Stimulated activated naive B cell treated with anti-CD40 and anti-IgM and Interleukin-4, amounts not matched to agents 10 μg/mL and 1 μg/mL and 100 μg/mL, for 72 hours (primary cell): ENCODE results near the gene SLC25A44.

Source experiments
- ATAC-seq, 2 donors: fragments of 150-1000 bp; cut with Tn5 transposase; replicated peaks; 2 replicates each; pipeline ENCODE4 v1.10.0; 2021; ENCODE audit warnings: moderate library complexity in 1 of 2
- DNase-seq: peaks from one replicate; pipeline ENCODE4 v3.0.0; 2021
- H3K27ac Mint-ChIP-seq: one replicate; pipeline ENCODE4 v1.8.0; 2022; ENCODE audit warnings: mild to moderate bottlenecking, mixed read lengths
- H3K27me3 Mint-ChIP-seq, 2 donors: one replicate each; pipeline ENCODE4 v1.8.0; 2022; ENCODE audit warnings: mixed read lengths in 2 of 2
- H3K36me3 Mint-ChIP-seq, 2 donors: one replicate each; pipeline ENCODE4 v1.8.0; 2022; ENCODE audit warnings: mixed read lengths in 2 of 2, mild to moderate bottlenecking in 1 of 2
- H3K4me1 Mint-ChIP-seq, 2 donors: one replicate each; pipeline ENCODE4 v1.8.0; 2022; ENCODE audit warnings: mixed read lengths in 2 of 2, mild to moderate bottlenecking in 1 of 2
- H3K4me3 Mint-ChIP-seq, 2 donors: one replicate each; pipeline ENCODE4 v1.8.0; 2022; ENCODE audit warnings: mild to moderate bottlenecking in 2 of 2, mixed read lengths in 2 of 2, moderate library complexity in 1 of 2
- H3K9me3 Mint-ChIP-seq, 2 donors: one replicate each; pipeline ENCODE4 v1.8.0; 2022; ENCODE audit warnings: mixed read lengths in 2 of 2, mild to moderate bottlenecking in 1 of 2

SLC25A44 gene, protein sequence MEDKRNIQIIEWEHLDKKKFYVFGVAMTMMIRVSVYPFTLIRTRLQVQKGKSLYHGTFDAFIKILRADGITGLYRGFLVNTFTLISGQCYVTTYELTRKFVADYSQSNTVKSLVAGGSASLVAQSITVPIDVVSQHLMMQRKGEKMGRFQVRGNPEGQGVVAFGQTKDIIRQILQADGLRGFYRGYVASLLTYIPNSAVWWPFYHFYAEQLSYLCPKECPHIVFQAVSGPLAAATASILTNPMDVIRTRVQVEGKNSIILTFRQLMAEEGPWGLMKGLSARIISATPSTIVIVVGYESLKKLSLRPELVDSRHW

DNA sequence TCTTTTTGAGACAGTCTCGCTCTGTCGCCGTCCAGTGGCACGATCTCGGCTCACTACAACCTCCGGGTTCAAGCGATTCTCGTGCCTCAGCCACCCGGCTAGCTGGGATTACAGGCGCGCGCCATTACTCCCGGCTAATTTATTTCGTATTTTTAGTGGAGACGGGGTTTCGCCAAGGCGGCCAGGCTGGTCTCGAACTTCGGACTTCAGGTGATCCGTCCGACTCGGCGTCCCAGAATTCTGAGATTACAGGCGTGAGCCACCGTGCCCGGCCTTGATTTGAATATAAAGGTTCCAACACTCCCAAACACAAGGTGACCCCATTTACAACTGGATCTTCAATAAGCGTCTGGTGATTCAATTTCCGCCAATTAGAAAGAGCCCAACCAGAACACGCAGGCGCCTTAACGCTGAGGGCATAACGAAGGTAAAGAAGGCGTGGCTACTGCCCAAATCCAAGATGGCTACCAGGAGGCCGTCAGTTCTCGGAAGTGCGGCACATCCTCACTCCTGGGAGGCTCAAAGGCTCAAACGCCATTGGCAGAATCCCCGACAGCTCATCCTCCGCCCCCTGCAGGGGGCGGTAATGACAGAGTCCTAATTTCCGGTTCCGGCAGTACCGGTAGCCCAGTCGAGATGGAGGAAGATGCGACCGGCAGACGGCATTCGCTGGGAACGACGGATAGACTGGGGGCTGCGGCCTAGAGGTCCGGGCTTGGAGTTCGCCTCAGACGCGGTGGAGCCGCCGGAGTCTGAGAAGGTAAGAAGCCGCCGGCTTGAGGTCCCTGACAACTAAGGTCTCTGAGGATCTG is at the start of gene SLC25A44:
Gene SLC25A44, plus strand, starts transcription at position 617 of the 812 bp plus-strand sequence. CDS start 5,744 bp downstream, outside the sequence.
- H3K4me3 Mint-ChIP-seq, result peak within 1 kb of the TSS; percentile 90 to 96
- peaks cover 0 to 2% of the 10 kb centered on the region in 2 donors for H3K9me3 Mint-ChIP-seq
- peaks cover 27 to 45% of the 10 kb centered on the region in 2 donors for H3K4me1 Mint-ChIP-seq
- ATAC-seq (peak; percentile 95 to 97), DNase-seq (peak; percentile 98)
- no peaks in the 10 kb centered on the region for H3K27me3 Mint-ChIP-seq
- H3K36me3 Mint-ChIP-seq, result peaks cover 20 to 28% of the 10 kb centered on the region in 2 donors
- peak within 1 kb of the TSS; percentile 98 for H3K27ac Mint-ChIP-seq

DNA sequence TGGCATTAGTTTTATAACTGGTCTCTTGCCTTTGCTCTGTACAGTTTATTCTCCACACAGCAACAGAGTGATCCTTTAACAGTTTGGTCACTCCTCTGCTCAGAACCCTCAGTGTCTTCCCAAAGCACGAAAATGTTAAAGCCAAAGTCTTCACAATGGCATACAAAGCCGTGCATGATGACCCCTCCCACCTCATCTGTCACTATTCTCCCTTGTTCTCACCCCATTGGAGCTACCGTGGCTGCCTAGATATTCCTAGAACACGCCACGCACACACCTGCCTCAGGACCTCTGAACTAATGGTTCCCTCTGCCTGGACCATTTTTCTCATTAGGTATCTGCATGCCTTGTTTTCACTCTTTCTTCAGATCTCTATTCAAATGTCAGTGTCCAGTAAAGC is 49.2 kb upstream of the SLC25A44 start:
- Mint-ChIP-seq H3K4me1 (peaks cover 30 to 41% of the 10 kb centered on the region in 2 donors), H3K9me3 (no peaks in the 10 kb centered on the region), H3K36me3 (peaks cover 2 to 12% of the 10 kb centered on the region in 2 donors), H3K27ac (no peak overlapping the region), H3K4me3 (no peak overlapping the region), H3K27me3 (peaks cover 0 to 8% of the 10 kb centered on the region in 2 donors)
- ATAC-seq, result no peak
- DNase-seq, result no peak

GRCh38 chr1:156145650-156146019 is 48.3 kb upstream of the SLC25A44 start:
- Mint-ChIP-seq H3K36me3 (peaks cover 2 to 5% of the 10 kb centered on the region in 2 donors), H3K4me3 (peak overlapping the region in 1 of 2 donors; percentile 76), H3K27ac (peak overlapping the region; percentile 95), H3K27me3 (peaks cover 0 to 8% of the 10 kb centered on the region in 2 donors), H3K9me3 (no peaks in the 10 kb centered on the region), H3K4me1 (peaks cover 39 to 50% of the 10 kb centered on the region in 2 donors)
- DNase-seq (no peak), ATAC-seq (no peak)

GRCh38 chr1:156146020-156146768 is 47.7 kb upstream of the SLC25A44 start:
- H3K36me3 Mint-ChIP-seq, result peaks cover 0 to 2% of the 10 kb centered on the region in 2 donors
- peak overlapping the region; percentile 95 for H3K27ac Mint-ChIP-seq
- no peaks in the 10 kb centered on the region for H3K9me3 Mint-ChIP-seq
- peak overlapping the region; percentile 76 to 81 for H3K4me3 Mint-ChIP-seq
- peaks cover 0 to 8% of the 10 kb centered on the region in 2 donors for H3K27me3 Mint-ChIP-seq
- peak; percentile 40 to 54 for ATAC-seq
- no peak for DNase-seq
- H3K4me1 Mint-ChIP-seq, result peaks cover 41 to 56% of the 10 kb centered on the region in 2 donors

DNA sequence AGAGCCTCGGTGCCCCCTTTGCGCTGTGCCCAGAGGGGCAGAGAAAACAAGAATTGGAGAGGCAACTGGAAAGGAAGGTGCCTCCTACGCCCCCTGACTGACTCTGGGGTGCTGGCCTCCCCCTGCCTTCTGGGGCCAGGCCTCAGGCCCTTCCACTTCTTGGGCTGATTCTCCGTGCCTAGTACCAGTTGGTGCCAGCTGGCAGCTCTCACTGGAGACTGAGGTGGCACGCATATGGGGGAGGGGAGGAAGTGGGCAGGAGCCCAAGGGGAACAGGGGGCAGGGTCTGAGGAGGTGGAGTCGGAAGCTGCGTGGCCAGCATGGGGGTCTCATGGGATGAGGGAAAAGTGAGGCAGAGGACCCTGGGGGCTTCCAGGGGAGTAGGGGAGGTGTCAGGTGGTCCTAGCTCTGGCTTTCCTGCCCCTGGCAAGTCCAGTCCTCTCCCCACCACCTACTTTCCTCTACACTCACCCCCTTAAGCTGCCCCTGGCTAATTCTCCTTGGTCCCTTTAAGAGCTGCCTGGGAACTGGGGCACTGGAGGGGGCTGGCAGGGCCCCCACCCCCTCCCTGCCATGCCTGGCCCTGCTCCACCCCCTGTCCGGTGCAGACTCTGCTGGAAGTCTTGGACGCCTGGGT is 47.0 kb upstream of the SLC25A44 start:
- peak overlapping the region; percentile 76 to 81 for H3K4me3 Mint-ChIP-seq
- no peaks in the 10 kb centered on the region for H3K9me3 Mint-ChIP-seq
- H3K27ac Mint-ChIP-seq, result peak overlapping the region; percentile 95
- peaks cover 0 to 2% of the 10 kb centered on the region in 2 donors for H3K36me3 Mint-ChIP-seq
- peaks cover 45 to 63% of the 10 kb centered on the region in 2 donors for H3K4me1 Mint-ChIP-seq
- DNase-seq, result no peak
- ATAC-seq, result peak in 1 of 2 donors; percentile 13
- peaks cover 0 to 8% of the 10 kb centered on the region in 2 donors for H3K27me3 Mint-ChIP-seq

GRCh38 chr1:156148216-156148615 is 45.7 kb upstream of the SLC25A44 start:
- peak; percentile 39 to 49 for ATAC-seq
- no peaks in the 10 kb centered on the region for H3K9me3 Mint-ChIP-seq
- H3K27me3 Mint-ChIP-seq, result peaks cover 0 to 8% of the 10 kb centered on the region in 2 donors
- H3K36me3 Mint-ChIP-seq, result peaks cover 0 to 2% of the 10 kb centered on the region in 2 donors
- peaks cover 58 to 76% of the 10 kb centered on the region in 2 donors for H3K4me1 Mint-ChIP-seq
- peak; percentile 60 for DNase-seq
- H3K27ac Mint-ChIP-seq, result peak overlapping the region; percentile 97
- H3K4me3 Mint-ChIP-seq, result peak overlapping the region; percentile 54 to 72

DNA sequence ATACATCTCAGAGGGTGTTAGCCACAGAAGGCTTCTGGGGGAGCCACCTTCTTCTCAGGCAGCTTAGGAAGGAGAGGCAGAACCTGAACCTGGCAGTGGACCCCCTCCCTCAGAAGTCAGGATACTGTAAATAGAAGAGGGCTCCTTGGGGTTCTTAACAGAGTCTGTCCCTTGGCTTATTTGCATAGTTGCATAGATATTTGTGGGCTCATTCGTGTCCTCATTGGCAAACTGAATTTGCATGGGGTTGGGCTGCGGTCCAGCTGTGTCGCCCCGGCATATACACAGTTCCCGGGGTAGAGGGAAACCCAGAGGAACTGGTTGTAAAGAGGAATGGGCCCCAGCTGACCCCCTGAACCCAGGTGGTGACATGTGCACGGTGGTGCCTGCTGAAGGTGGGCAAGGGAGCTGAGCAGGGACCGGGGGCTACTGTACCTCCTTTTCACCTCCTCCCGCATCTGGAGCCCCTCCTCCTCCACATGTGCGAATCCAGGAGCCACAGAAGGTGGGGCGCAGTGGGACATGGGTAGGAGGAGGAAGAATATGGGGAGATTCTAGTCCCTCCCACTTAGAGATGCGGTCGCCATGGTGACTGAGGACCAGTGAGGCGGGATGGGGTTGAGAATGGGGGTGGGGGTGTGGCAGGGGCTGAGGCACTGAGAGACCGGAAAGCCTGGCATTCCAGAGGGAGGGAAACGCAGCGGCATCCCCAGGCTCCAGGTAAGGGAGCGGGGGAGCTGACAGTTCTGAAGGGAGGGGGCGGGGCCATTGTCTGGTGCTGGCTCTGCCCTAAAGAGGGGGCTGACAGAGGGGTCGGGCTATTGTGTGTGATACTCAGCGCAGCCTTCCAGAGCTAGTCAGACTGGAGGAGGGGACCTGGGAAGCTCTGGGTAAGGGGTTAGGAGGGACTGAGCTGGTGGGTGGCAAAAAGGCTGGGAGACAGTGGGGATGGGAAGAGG is 44.3 kb upstream of the SLC25A44 start:
- Mint-ChIP-seq H3K36me3 (peaks cover 4 to 5% of the 10 kb centered on the region in 2 donors), H3K27ac (peak overlapping the region; percentile 97), H3K9me3 (no peaks in the 10 kb centered on the region), H3K4me1 (peaks cover 71 to 90% of the 10 kb centered on the region in 2 donors), H3K4me3 (peak overlapping the region; percentile 77 to 82), H3K27me3 (peaks cover 0 to 4% of the 10 kb centered on the region in 2 donors)
- DNase-seq, result peak; percentile 62
- ATAC-seq, result peak; percentile 34 to 44

DNA sequence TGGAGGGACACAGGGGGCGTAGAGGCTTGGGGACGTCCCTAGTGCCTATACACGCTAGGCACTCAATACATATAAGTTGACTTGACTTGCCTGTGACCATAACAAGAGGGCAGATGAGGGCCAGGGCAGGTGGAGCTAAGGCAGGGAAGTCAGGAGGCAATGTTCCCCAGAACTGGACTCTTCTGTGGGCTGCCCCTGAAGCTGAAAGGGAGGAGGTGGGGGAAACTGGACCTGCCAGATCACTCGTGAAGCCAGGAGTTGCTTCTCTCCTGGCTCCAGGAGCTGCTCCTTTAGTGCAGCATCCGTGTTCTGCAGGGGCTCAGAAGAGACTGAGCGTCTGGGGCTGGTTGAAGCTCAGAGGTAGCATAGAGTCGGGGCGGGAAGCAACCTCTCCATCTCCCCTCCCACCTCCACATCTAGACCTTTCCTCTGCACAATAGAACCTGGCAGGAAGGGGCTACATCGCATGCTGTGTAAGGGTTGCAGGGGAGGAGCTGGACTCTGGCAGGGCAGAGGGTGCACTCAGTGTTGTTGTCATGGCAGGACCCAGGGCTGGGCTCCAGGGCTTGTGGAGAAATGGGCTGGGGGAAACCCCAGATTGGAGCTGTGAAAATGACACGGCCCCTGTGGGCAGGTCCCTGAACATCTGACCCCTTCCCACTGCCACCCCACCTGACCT is 43.4 kb upstream of the SLC25A44 start:
- peak; percentile 3 to 9 for ATAC-seq
- no peaks in the 10 kb centered on the region for H3K27me3 Mint-ChIP-seq
- peaks cover 77 to 99% of the 10 kb centered on the region in 2 donors for H3K4me1 Mint-ChIP-seq
- peak overlapping the region; percentile 42 to 62 for H3K4me3 Mint-ChIP-seq
- DNase-seq, result no peak
- no peaks in the 10 kb centered on the region for H3K9me3 Mint-ChIP-seq
- H3K36me3 Mint-ChIP-seq, result peaks cover 5 to 9% of the 10 kb centered on the region in 2 donors
- H3K27ac Mint-ChIP-seq, result peak overlapping the region; percentile 83

DNA sequence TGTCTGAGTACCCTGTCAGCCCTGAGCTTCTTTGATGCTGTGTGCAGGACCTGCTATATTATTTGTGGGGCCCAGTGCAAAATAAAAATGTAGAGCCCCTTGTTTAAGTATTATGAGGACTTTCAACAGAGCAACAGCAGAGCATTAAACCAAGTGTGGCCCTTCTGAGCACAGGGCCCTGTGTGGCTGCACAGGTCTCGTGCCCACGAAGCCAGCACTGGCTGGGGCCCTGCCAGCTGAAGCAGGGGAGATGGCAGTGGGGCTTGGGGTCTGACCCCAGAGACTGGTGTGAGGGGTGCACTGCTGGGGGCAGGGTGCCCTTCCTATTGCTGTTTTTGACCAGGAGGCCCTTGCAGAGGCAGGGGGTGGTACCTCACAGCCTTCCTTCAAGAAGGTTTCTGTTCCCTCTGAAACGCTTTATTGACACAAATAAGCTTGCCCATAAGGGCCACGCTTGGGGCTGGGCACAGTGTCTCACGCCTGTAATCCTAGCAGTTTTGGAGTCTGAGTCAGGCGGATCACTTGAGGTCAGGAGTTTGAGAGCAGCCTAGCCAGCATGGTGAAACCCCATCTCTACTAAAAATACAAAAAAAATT is 42.7 kb upstream of the SLC25A44 start:
- peaks cover 78 to 99% of the 10 kb centered on the region in 2 donors for H3K4me1 Mint-ChIP-seq
- no peaks in the 10 kb centered on the region for H3K27me3 Mint-ChIP-seq
- DNase-seq (peak; percentile 78), ATAC-seq (peak; percentile 61 to 64)
- no peaks in the 10 kb centered on the region for H3K9me3 Mint-ChIP-seq
- H3K36me3 Mint-ChIP-seq, result peaks cover 11 to 16% of the 10 kb centered on the region in 2 donors
- peak overlapping the region in 1 of 2 donors; percentile 43 for H3K4me3 Mint-ChIP-seq
- H3K27ac Mint-ChIP-seq, result peak overlapping the region; percentile 83

DNA sequence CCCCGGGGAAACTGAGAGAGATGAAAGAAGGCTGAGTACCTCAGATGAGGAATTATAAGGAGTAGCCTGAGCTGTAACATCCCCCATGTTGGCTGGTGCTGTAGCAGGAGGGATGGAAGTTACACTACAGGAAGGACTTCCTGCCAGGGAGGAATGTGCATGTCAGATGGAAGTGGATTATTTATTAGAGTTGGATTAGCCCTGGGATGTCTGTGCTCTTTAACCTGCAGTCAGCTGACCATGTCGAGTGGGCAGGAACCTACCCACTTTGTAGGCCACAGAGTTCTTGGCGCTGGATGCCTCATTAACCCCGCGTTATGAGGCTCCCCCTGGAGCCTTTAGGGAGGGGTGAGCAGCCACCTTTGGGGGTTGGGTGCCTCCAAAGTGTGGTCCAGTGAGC is 41.3 kb upstream of the SLC25A44 start:
- Mint-ChIP-seq H3K27me3 (no peaks in the 10 kb centered on the region), H3K4me1 (peaks cover 79 to 100% of the 10 kb centered on the region in 2 donors), H3K4me3 (peak overlapping the region; percentile 96 to 100), H3K27ac (peak overlapping the region; percentile 88), H3K9me3 (no peaks in the 10 kb centered on the region), H3K36me3 (peaks cover 21 to 28% of the 10 kb centered on the region in 2 donors)
- ATAC-seq (no peak), DNase-seq (no peak)

DNA sequence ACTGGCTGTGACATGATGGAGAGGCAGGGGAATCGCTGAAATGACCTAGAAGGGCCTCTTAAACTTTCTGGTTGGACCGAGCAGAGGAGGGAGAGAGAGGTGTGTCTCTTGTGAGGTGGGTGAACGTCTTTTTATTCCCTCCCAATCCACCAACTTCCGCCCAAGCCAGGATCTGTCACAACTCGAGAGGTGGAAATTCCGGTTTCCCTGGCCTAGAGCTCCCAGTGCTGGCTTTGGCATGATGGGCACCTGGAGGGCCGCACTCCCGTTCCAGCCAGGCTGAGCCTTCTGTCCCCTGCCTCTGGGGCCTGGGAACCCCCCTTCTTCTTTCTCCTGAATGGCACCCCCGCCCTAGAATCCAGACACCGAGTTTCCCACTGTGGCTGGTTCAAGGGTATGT is 40.5 kb upstream of the SLC25A44 start, which contains the start of gene SEMA4A:
Gene SEMA4A, plus strand, starts transcription at position 224 of the 400 bp plus-strand sequence. CDS start 994 bp downstream, outside the sequence.
- H3K36me3 Mint-ChIP-seq, result peaks cover 29 to 36% of the 10 kb centered on the region in 2 donors
- no peaks in the 10 kb centered on the region for H3K27me3 Mint-ChIP-seq
- no peak for ATAC-seq
- peaks cover 80 to 100% of the 10 kb centered on the region in 2 donors for H3K4me1 Mint-ChIP-seq
- H3K4me3 Mint-ChIP-seq, result peak within 1 kb of the TSS; percentile 96 to 100
- no peak for DNase-seq
- H3K9me3 Mint-ChIP-seq, result no peaks in the 10 kb centered on the region
- H3K27ac Mint-ChIP-seq, result peak within 1 kb of the TSS; percentile 97

GRCh38 chr1:156154317-156154749 is 39.6 kb upstream of the SLC25A44 start:
- peak; percentile 83 for DNase-seq
- Mint-ChIP-seq H3K4me3 (peak overlapping the region; percentile 96 to 100), H3K4me1 (peaks cover 82 to 100% of the 10 kb centered on the region in 2 donors), H3K27ac (peak overlapping the region; percentile 97), H3K36me3 (peaks cover 38 to 45% of the 10 kb centered on the region in 2 donors), H3K9me3 (no peaks in the 10 kb centered on the region), H3K27me3 (no peaks in the 10 kb centered on the region)
- peak; percentile 80 to 84 for ATAC-seq
